ENCODE data around the gene ELF4.

ELF4 gene

DNA sequence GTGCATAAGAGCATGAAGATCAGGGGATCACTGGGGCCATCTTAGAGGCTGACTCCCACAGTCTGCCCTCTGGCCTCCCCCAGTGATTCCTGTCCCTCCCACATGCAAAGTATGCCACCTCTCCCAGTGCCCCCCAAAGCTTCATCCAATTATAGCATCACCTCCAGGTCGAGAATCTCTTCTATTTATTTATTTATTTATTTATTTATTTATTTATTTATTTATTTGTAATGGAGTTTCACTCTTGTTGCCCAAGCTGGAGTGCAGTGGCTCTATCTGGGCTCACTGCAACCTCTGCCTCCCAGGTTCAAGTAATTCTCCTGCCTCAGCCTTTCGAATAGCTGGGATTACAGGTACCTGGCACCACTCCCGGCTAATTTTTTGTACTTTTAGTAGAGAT lies 77.7 kb downstream of the ELF4 start:
- no peak for DNase-seq

DNA sequence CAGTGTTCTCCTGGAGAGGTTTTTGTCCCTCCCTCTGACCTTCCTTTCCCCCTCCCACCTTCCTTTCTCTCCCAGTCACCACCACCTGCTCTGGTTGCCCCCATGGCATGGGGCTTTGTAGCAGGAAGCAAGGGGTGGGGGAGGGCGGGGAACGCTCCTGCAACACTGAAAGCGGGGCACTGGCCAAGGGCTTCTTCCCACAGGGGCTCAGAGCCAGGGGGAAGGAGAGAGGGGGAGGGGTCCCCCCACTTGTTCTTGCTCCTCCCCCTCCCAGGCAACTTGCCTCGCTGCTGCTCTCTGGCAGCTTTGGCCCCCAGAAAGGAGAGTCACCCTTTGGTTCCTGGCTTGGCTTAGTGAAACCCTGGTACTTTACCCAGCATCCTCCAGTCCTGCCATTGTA lies 79.5 kb downstream of the ELF4 start:
- no peak for DNase-seq

DNA sequence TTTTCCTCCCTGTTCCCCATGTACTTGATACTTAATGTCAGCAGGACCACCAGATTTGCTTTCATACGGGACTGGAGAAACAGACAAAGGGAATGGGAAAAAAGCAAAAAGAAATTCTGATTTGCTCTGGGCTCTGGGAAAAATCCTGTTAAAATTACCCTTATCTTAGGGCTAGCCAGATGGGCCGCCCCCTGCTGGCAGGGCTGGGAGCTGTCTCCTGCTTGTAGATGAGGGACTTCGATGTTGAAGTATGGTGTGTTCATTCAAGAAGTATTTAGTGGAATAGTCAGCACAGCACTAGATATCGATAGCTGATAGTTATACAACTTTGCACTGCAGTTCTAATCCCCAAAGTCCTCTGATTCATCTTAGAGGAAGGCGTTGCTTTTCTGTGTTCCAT lies 82.1 kb downstream of the ELF4 start:
- peak; percentile 6 for DNase-seq

DNA sequence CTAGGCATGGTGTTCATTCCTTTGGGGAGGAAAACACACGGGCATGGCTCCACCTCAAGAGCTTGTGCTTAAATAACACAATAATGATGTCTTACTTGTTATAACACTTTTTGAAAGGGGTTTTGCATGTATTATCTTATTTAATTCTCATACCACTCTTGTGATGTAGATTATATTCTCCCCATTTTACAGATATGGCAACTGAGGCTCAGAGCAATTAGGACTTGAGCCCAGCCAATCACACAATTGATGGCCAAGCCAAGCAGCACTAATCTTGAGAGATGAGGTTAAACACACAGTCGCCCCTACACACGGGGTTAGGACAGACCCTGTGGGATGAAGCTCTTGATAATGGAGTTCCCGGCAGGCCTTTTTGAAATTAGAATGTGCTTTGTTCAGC lies 82.7 kb downstream of the ELF4 start:
- DNase-seq, result no peak

DNA sequence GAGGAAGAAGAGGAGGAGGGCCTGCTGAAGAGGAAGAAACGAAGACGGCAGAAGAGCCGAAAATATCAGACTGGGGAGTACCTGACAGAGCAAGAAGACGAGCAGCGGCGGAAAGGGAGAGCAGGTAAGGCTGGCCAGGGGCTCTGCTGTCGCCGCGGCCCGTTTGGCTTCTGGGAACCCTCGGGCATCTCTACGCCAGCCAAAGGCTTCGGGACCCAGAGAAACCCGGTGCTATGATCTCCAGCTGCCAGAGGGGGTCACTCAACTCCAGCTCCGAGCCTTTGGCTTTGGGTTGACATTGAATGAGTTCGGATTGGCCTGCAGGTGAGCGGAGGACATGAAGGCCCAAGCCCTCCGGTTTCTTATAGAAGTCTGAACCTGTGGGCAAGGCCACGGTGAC lies 85.0 kb downstream of the ELF4 start:
- no peak for DNase-seq

DNA sequence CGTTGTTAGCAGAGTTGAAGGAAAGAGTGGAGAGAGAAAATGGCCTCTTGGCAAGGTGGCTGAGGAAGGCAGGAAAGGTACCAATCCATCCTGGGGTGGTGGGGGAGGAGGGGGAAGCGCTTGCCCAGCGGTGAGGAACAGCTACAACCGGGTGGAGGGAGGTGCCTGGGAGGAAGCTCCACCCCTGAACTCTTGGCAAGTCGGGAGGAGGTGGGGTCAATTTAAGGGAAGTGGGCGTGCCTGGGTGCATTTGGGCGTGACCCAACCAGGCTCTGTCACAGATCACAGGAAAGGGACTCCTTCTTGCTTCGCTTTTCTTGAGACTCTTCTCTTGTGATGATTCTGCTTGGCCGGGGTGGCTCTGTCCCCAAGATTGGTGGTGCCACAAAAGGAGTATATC lies 86.2 kb downstream of the ELF4 start:
- DNase-seq, result peak; percentile 65

DNA sequence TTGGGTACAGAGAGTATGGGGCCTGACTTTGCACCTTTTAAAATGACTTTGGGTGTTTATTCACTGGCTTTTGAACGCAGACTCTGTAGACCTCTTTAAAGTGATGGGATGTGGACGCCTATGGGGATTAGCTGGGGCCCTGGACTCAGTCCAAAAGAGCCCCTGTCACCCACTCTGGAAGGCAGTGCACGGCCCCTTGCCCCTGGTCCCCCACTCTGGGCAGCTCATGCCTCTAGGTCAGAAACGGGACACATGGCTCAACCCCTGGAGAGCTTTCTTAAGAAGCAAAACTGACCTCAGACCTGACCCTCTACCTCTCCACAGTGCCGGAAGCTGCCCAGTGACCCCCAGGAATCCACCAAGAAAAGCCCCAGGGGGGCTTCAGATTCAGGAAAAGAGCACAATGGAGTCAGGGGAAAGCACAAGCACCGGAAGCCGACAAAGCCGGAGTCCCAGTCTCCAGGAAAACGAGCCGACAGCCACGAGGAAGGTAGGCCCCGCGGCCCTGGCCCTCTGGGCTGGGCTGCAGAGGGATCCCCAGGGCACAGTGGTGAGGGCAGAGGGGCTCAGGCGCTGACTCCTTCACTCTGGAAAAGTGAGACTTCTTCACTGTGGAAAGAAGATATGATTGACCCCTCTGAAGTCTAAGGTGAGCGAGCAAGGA lies 89.5 kb downstream of the ELF4 start:
- no peak for DNase-seq

DNA sequence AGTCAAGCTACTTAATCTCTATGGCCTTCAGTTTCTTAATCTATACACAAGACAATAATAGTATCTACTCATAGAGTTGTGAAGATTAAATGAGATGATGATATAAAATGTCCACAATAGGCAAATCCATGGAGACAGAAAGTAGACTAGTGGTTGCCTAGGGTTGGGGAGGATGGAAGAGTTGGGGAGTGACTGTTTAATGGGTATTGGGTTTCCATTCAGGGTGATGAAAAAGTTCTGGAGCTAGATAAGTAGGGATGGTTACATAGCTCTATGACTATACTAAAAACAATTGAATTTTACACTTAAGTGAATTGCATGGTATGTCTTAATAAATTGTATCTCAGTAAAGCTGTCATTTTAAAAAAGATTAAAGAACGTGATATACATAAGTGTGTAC lies 92.2 kb downstream of the ELF4 start:
- no peak for DNase-seq

DNA sequence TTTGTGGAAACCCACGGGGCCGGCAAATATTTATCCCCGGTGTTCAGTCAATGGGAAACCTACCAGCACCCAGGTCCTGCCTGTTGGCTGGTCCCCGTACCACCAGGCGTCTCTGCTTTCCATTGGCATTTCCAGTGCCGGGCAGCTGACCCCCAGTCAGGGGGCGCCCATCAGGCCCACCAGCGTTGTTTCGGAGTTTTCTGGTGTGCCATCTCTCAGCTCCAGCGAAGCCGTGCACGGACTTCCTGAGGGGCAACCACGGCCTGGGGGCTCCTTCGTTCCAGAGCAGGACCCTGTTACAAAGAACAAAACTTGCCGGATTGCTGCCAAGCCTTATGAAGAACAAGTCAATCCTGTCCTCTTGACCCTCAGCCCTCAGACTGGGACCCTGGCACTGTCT lies 95.1 kb downstream of the ELF4 start:
- no peak for DNase-seq
